ENCODE measurements around the gene METTL15.

DNA sequence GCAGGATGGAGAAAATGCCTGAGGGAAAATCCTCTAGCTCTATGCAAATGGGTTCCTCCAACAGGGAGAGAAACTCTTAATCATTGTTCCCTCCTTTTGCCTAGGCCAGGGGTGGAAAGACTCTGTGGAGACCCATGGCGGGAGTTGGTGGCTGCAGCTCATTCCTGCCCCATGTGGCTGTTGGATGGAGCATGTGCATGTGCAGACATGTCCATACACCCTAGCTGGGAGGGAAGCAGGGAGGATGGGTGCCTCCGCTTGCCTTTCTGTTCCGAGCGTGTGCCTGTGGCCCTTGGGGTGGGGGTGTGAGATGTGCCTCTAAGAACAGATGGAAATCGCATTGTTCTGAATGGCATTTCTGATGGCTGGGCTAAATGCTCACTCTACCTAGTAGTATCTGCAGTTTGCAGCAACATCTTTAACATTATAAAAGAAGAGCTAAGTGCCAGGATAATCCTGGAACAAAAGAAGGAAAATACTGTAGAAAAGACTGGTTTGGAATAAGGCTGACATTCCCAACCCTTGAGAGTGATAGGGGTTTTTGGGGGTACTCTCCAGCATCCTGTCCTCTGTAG is 31.7 kb downstream of the METTL15 start:
- TF ChIP-seq, protein P1, sequence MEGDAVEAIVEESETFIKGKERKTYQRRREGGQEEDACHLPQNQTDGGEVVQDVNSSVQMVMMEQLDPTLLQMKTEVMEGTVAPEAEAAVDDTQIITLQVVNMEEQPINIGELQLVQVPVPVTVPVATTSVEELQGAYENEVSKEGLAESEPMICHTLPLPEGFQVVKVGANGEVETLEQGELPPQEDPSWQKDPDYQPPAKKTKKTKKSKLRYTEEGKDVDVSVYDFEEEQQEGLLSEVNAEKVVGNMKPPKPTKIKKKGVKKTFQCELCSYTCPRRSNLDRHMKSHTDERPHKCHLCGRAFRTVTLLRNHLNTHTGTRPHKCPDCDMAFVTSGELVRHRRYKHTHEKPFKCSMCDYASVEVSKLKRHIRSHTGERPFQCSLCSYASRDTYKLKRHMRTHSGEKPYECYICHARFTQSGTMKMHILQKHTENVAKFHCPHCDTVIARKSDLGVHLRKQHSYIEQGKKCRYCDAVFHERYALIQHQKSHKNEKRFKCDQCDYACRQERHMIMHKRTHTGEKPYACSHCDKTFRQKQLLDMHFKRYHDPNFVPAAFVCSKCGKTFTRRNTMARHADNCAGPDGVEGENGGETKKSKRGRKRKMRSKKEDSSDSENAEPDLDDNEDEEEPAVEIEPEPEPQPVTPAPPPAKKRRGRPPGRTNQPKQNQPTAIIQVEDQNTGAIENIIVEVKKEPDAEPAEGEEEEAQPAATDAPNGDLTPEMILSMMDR (IDR thresholded peaks at IDR 0.05), result no peak
- no peak for TF ChIP-seq POLR2A (IDR thresholded peaks at IDR 0.05)
